Stimulated activated CD8-positive, alpha-beta memory T cell treated with anti-CD3 and anti-CD28 coated beads, Interleukin-4, amount 100 ng/mL, for 24 hours (primary cell): ENCODE measurements around the gene FMN1.
"Not testable (repeated sequence)": the region's sequence is repeated elsewhere in the genome, so short reads cannot be mapped to it uniquely, and the experiment has no call there.

Source experiments
- DNase-seq: peaks from one replicate; pipeline ENCODE4 v3.0.0-alpha.2; 2020; ENCODE audit warnings: low read depth

FMN1 gene

GRCh38 chr15:33089878-33090757 lies 104.4 kb downstream of the FMN1 start:
- no peak for DNase-seq

GRCh38 chr15:33089165-33089877 lies 105.2 kb downstream of the FMN1 start:
- no peak for DNase-seq

GRCh38 chr15:33086500-33087121 lies 107.9 kb downstream of the FMN1 start:
- no peak for DNase-seq

GRCh38 chr15:33084661-33085060 lies 109.9 kb downstream of the FMN1 start:
- no peak for DNase-seq

- DNase-seq, result no peak
Observed at GRCh38 chr15:33083232-33084081, 111.1 kb downstream of the FMN1 start.

GRCh38 chr15:33080006-33080405 lies 114.5 kb downstream of the FMN1 start:
- no peak for DNase-seq

- DNase-seq, result no peak
Observed at GRCh38 chr15:33078607-33079006, 115.9 kb downstream of the FMN1 start.

GRCh38 chr15:33076937-33077336 lies 117.6 kb downstream of the FMN1 start:
- no peak for DNase-seq

- no peak for DNase-seq
Observed at GRCh38 chr15:33074942-33075341, 119.6 kb downstream of the FMN1 start.

GRCh38 chr15:33074212-33074611 lies 120.3 kb downstream of the FMN1 start:
- DNase-seq, result no peak

GRCh38 chr15:33071451-33071850 lies 123.1 kb downstream of the FMN1 start:
- DNase-seq, result no peak

GRCh38 chr15:33069903-33070302 lies 124.6 kb downstream of the FMN1 start:
- not testable (repeated sequence) for DNase-seq

GRCh38 chr15:33069161-33069560 lies 125.4 kb downstream of the FMN1 start:
- DNase-seq, result no peak

GRCh38 chr15:33068511-33068990 lies 126.0 kb downstream of the FMN1 start:
- DNase-seq, result no peak

GRCh38 chr15:33068007-33068481 lies 126.5 kb downstream of the FMN1 start:
- DNase-seq, result no peak

- DNase-seq, result no peak
Observed at GRCh38 chr15:33067456-33067855, 127.1 kb downstream of the FMN1 start.

GRCh38 chr15:33066584-33066983 lies 127.9 kb downstream of the FMN1 start:
- no peak for DNase-seq

- DNase-seq, result no peak
Observed at GRCh38 chr15:33064878-33065277, 129.6 kb downstream of the FMN1 start.

GRCh38 chr15:33059184-33059583 lies 135.3 kb downstream of the FMN1 start:
- no peak for DNase-seq

- no peak for DNase-seq
Observed at GRCh38 chr15:33057845-33058244, 136.7 kb downstream of the FMN1 start.

GRCh38 chr15:33055962-33056361 lies 138.6 kb downstream of the FMN1 start:
- no peak for DNase-seq

GRCh38 chr15:33051528-33051927 lies 143.0 kb downstream of the FMN1 start:
- DNase-seq, result no peak
